SK-N-SH treated with all-trans-retinoic acid at 6 μM for 48 hours (cell line): Measurements from ENCODE around the gene ERVMER34-1.

Source experiments
- ATAC-seq: fragments of 200-7000 bp; cut with Tn5 transposase; 3 replicates; pipeline ENCODE4 v1.9.1; 2020; ENCODE audit warnings: mild to moderate bottlenecking, moderate library complexity
- ARNTL ChIP-seq: fragments of 450-650 bp; formaldehyde crosslinking; IDR thresholded peaks from 2 replicates; pipeline ENCODE4 v1.5.0; 2020; ENCODE audit warnings: low read depth, mild to moderate bottlenecking, moderate library complexity, borderline replicate concordance
- BACH2 ChIP-seq: fragments of 250-450 bp; sonication (Bioruptor Pico); IDR thresholded peaks from 2 replicates; pipeline ENCODE4 v1.9.0; 2021; ENCODE audit warnings: mild to moderate bottlenecking, borderline replicate concordance
- CSDC2 ChIP-seq: fragments of 250-450 bp; sonication (Bioruptor Pico); IDR thresholded peaks from 2 replicates; pipeline ENCODE4 v1.5.0; 2020; ENCODE audit warnings: mild to moderate bottlenecking, moderate library complexity
- CSRNP3 ChIP-seq: fragments of 250-450 bp; sonication (Bioruptor Pico); IDR thresholded peaks from 2 replicates; pipeline ENCODE4 v1.5.1; 2021; ENCODE audit warnings: mild to moderate bottlenecking, moderate library complexity
- ESRRG ChIP-seq: fragments of 250-450 bp; sonication (Bioruptor Pico); IDR thresholded peaks from 2 replicates; pipeline ENCODE4 v1.6.1; 2021; ENCODE audit warnings: mild to moderate bottlenecking
- GLIS3 ChIP-seq: fragments of 250-450 bp; sonication (Bioruptor Pico); IDR thresholded peaks from 2 replicates; pipeline ENCODE4 v1.5.0; 2020; ENCODE audit warnings: mild to moderate bottlenecking, moderate library complexity
- ISL1 ChIP-seq: fragments of 250-450 bp; sonication (Bioruptor Pico); IDR thresholded peaks from 2 replicates; pipeline ENCODE4 v2.1.2; 2022; ENCODE audit warnings: mild to moderate bottlenecking, moderate library complexity
- OSR1 ChIP-seq: fragments of 250-450 bp; sonication (Bioruptor Pico); IDR thresholded peaks from 2 replicates; pipeline ENCODE4 v1.8.0; 2022; ENCODE audit warnings: moderate library complexity, mild to moderate bottlenecking, inconsistent platforms
- PATZ1 ChIP-seq: fragments of 250-450 bp; sonication (Bioruptor Pico); IDR thresholded peaks from 2 replicates; pipeline ENCODE4 v1.8.0; 2020; ENCODE audit warnings: mild to moderate bottlenecking, moderate library complexity, borderline replicate concordance
- POU6F1 ChIP-seq: fragments of 250-450 bp; sonication (Bioruptor Pico); IDR thresholded peaks from 2 replicates; pipeline ENCODE4 v1.8.0; 2021; ENCODE audit warnings: low read depth, mild to moderate bottlenecking, moderate library complexity, borderline replicate concordance
- PPARA ChIP-seq: fragments of 250-450 bp; sonication (Bioruptor Pico); IDR thresholded peaks from 2 replicates; pipeline ENCODE4 v1.5.0; 2020; ENCODE audit warnings: mild to moderate bottlenecking, borderline replicate concordance
- RARB ChIP-seq: fragments of 250-450 bp; sonication (Bioruptor Pico); IDR thresholded peaks from 2 replicates; pipeline ENCODE4 v1.8.0; 2021; ENCODE audit warnings: mild to moderate bottlenecking, moderate library complexity
- SNAI2 ChIP-seq: fragments of 250-450 bp; sonication (Bioruptor Pico); IDR thresholded peaks from 2 replicates; pipeline ENCODE4 v1.5.0; 2020; ENCODE audit warnings: mild to moderate bottlenecking, moderate library complexity
- TCF4 ChIP-seq: fragments of 250-450 bp; sonication (Bioruptor Pico); IDR thresholded peaks from 2 replicates; pipeline ENCODE4 v1.8.0; 2021; ENCODE audit warnings: mild to moderate bottlenecking, moderate library complexity, borderline replicate concordance
- TOX ChIP-seq: fragments of 250-450 bp; sonication (Bioruptor Pico); IDR thresholded peaks from 2 replicates; pipeline ENCODE4 v1.8.0; 2021; ENCODE audit warnings: mild to moderate bottlenecking, moderate library complexity, borderline replicate concordance
- ZC3H10 ChIP-seq: fragments of 250-450 bp; sonication (Bioruptor Pico); IDR thresholded peaks from 2 replicates; pipeline ENCODE4 v1.5.1; 2021; ENCODE audit warnings: mild to moderate bottlenecking, moderate library complexity
- ZFP3 ChIP-seq: fragments of 250-450 bp; sonication (Bioruptor Pico); IDR thresholded peaks from 2 replicates; pipeline ENCODE4 v1.5.0; 2020; ENCODE audit warnings: mild to moderate bottlenecking, moderate library complexity
- ZNF70 ChIP-seq: fragments of 450-650 bp; formaldehyde crosslinking; IDR thresholded peaks from 2 replicates; pipeline ENCODE4 v1.5.0; 2020; ENCODE audit warnings: mild to moderate bottlenecking, moderate library complexity
- ZNF8 ChIP-seq: fragments of 450-650 bp; formaldehyde crosslinking; IDR thresholded peaks from 2 replicates; pipeline ENCODE4 v1.5.0; 2020; ENCODE audit warnings: mild to moderate bottlenecking, moderate library complexity
- TF ChIP-seq, protein P1 (sequence below): fragments of 250-450 bp; sonication (Bioruptor Pico); IDR thresholded peaks from 2 replicates; pipeline ENCODE4 v1.5.0; 2020; ENCODE audit warnings: mild to moderate bottlenecking, moderate library complexity

Gene ERVMER34-1

GRCh38 chr4:52795533-52795932 is 44.3 kb upstream of the ERVMER34-1 start (continued):
- TF ChIP-seq, protein P1, sequence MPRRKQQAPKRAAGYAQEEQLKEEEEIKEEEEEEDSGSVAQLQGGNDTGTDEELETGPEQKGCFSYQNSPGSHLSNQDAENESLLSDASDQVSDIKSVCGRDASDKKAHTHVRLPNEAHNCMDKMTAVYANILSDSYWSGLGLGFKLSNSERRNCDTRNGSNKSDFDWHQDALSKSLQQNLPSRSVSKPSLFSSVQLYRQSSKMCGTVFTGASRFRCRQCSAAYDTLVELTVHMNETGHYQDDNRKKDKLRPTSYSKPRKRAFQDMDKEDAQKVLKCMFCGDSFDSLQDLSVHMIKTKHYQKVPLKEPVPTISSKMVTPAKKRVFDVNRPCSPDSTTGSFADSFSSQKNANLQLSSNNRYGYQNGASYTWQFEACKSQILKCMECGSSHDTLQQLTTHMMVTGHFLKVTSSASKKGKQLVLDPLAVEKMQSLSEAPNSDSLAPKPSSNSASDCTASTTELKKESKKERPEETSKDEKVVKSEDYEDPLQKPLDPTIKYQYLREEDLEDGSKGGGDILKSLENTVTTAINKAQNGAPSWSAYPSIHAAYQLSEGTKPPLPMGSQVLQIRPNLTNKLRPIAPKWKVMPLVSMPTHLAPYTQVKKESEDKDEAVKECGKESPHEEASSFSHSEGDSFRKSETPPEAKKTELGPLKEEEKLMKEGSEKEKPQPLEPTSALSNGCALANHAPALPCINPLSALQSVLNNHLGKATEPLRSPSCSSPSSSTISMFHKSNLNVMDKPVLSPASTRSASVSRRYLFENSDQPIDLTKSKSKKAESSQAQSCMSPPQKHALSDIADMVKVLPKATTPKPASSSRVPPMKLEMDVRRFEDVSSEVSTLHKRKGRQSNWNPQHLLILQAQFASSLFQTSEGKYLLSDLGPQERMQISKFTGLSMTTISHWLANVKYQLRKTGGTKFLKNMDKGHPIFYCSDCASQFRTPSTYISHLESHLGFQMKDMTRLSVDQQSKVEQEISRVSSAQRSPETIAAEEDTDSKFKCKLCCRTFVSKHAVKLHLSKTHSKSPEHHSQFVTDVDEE (CRISPR knock-in tag), result no peak
- no peak for TF ChIP-seq TCF4

DNA sequence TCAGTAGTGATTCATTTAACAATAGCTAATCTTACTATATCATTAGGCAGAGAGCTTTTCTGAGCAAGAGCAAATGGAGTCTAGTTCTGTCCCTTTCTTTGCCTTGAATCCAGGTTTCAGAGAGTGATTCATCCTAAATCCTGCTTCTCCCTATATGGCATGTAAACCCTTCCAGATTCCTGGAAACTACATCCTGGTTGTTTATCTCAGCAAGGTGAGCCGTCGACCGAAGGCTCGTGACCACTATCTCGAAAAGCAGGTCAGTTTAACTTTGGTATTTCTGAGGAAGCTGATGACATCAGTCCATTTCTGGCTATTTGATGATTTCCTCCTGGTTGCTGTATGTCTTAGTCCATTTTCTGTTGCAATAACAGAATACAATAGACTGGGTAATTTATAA is 40.7 kb upstream of the ERVMER34-1 start:
- no peak for TF ChIP-seq ISL1 (CRISPR knock-in tag)
- TF ChIP-seq ZFP3 (CRISPR knock-in tag), result no peak
- no peak for TF ChIP-seq ESRRG (CRISPR knock-in tag)
- TF ChIP-seq ZNF70 (CRISPR knock-in tag), result no peak
- TF ChIP-seq OSR1, result no peak
- TF ChIP-seq TCF4, result no peak
- no peak for TF ChIP-seq ZNF8 (CRISPR knock-in tag)
- no peak for TF ChIP-seq PATZ1 (CRISPR knock-in tag)
- TF ChIP-seq ZC3H10 (CRISPR knock-in tag), result no peak
- TF ChIP-seq PPARA (CRISPR knock-in tag), result no peak
- no peak for TF ChIP-seq CSDC2 (CRISPR knock-in tag)
- TF ChIP-seq SNAI2 (CRISPR knock-in tag), result no peak
- TF ChIP-seq ARNTL, result no peak
- TF ChIP-seq, protein P1 (CRISPR knock-in tag), result no peak
- TF ChIP-seq GLIS3 (CRISPR knock-in tag), result no peak
- TF ChIP-seq BACH2 (CRISPR knock-in tag), result no peak
- ATAC-seq, result no peak

- TF ChIP-seq ZC3H10 (CRISPR knock-in tag) (no peak), ZNF70 (CRISPR knock-in tag) (no peak), ZNF8 (CRISPR knock-in tag) (no peak), TOX (no peak), GLIS3 (CRISPR knock-in tag) (no peak), CSDC2 (CRISPR knock-in tag) (no peak), BACH2 (CRISPR knock-in tag) (no peak), POU6F1 (CRISPR knock-in tag) (no peak), RARB (no peak), ESRRG (CRISPR knock-in tag) (no peak), OSR1 (no peak), CSRNP3 (CRISPR knock-in tag) (no peak), ZFP3 (CRISPR knock-in tag) (no peak), PATZ1 (CRISPR knock-in tag) (no peak), ARNTL (no peak)
- TF ChIP-seq, protein P1 (CRISPR knock-in tag), result no peak
- no peak for ATAC-seq
Observed at GRCh38 chr4:52789774-52790173, 38.5 kb upstream of the ERVMER34-1 start.
